HG02642 (cell line): ENCODE results near the gene CNTN4.
"Not testable (repeated sequence)": the region's sequence is repeated elsewhere in the genome, so short reads cannot be mapped to it uniquely, and the experiment has no call there.

Experiments used
- ATAC-seq: cut with Tn5 transposase; IDR thresholded peaks from one replicate; pipeline ENCODE4 v1.9.1; 2021; ENCODE audit warnings: mild to moderate bottlenecking; ENCODE audit not compliant: unreplicated experiment, poor library complexity

Gene CNTN4

GRCh38 chr3:2765002-2765579 is 666.4 kb downstream of the CNTN4 start:
- ATAC-seq: peak; percentile 45

- ATAC-seq: no peak
These were observed 671.8 kb downstream of the CNTN4 start for GRCh38 chr3:2770451-2770850.

- no peak for ATAC-seq
These were observed 672.5 kb downstream of the CNTN4 start for GRCh38 chr3:2771193-2771592.

- ATAC-seq: no peak
These were observed 673.1 kb downstream of the CNTN4 start for GRCh38 chr3:2771741-2772140.

- ATAC-seq: no peak
These were observed 674.1 kb downstream of the CNTN4 start for GRCh38 chr3:2772803-2773202.

- ATAC-seq: no peak
These were observed 676.0 kb downstream of the CNTN4 start for GRCh38 chr3:2774481-2775249.

GRCh38 chr3:2783261-2783660 is 684.6 kb downstream of the CNTN4 start:
- ATAC-seq: no peak

GRCh38 chr3:2784627-2785026 is 686.0 kb downstream of the CNTN4 start:
- ATAC-seq: no peak

GRCh38 chr3:2790266-2790815 is 691.7 kb downstream of the CNTN4 start:
- no peak for ATAC-seq

GRCh38 chr3:2792432-2792831 is 693.8 kb downstream of the CNTN4 start:
- no peak for ATAC-seq

- no peak for ATAC-seq
These were observed 695.3 kb downstream of the CNTN4 start for GRCh38 chr3:2793987-2794386.

GRCh38 chr3:2802429-2802828 is 703.8 kb downstream of the CNTN4 start:
- no peak for ATAC-seq

- no peak for ATAC-seq
These were observed 708.8 kb downstream of the CNTN4 start for GRCh38 chr3:2807514-2807913.

- no peak for ATAC-seq
These were observed 712.1 kb downstream of the CNTN4 start for GRCh38 chr3:2810723-2811122.

- no peak for ATAC-seq
These were observed 720.9 kb downstream of the CNTN4 start for GRCh38 chr3:2819571-2819970.

- ATAC-seq: not testable (repeated sequence)
These were observed 722.3 kb downstream of the CNTN4 start for GRCh38 chr3:2820982-2821381.

GRCh38 chr3:2822611-2823010 is 723.9 kb downstream of the CNTN4 start:
- ATAC-seq: no peak

- no peak for ATAC-seq
These were observed 724.4 kb downstream of the CNTN4 start for GRCh38 chr3:2823031-2823430.

GRCh38 chr3:2823437-2824211 is 725.0 kb downstream of the CNTN4 start:
- ATAC-seq: no peak

GRCh38 chr3:2826036-2826435 is 727.4 kb downstream of the CNTN4 start:
- no peak for ATAC-seq

GRCh38 chr3:2826453-2826852 is 727.8 kb downstream of the CNTN4 start:
- no peak for ATAC-seq
